Dendritic cell treated with granulocyte-macrophage colony-stimulating factor and Interleukin-4, amounts not matched to agents 40 ng/mL and 50 ng/mL, for 4 days (primary cell): Measurements from ENCODE around the gene HTR3B.
"Not testable (repeated sequence)": the region's sequence is repeated elsewhere in the genome, so short reads cannot be mapped to it uniquely, and the experiment has no call there.

ENCODE experiments used
- H3K27ac Mint-ChIP-seq: one replicate; pipeline ENCODE4 v1.8.0; 2022; ENCODE audit warnings: mild to moderate bottlenecking, mixed read lengths
- H3K27me3 Mint-ChIP-seq: one replicate; pipeline ENCODE4 v1.8.0; 2022; ENCODE audit warnings: mild to moderate bottlenecking, mixed read lengths
- H3K36me3 Mint-ChIP-seq: one replicate; pipeline ENCODE4 v1.8.0; 2022; ENCODE audit warnings: low read depth, mixed read lengths
- H3K4me1 Mint-ChIP-seq: one replicate; pipeline ENCODE4 v1.8.0; 2022; ENCODE audit warnings: low read depth, mixed read lengths
- H3K4me3 Mint-ChIP-seq: one replicate; pipeline ENCODE4 v1.8.0; 2022; ENCODE audit warnings: mild to moderate bottlenecking, moderate library complexity, mixed read lengths
- H3K9me3 Mint-ChIP-seq: one replicate; pipeline ENCODE4 v1.8.0; 2022; ENCODE audit warnings: mixed read lengths
- intact Hi-C: fragments of 100-400 bp; cut with micrococcal nuclease; formaldehyde crosslinking; loops from one replicate; pipeline ENCODE4 v1.15.0; 2022

The HTR3B gene

DNA sequence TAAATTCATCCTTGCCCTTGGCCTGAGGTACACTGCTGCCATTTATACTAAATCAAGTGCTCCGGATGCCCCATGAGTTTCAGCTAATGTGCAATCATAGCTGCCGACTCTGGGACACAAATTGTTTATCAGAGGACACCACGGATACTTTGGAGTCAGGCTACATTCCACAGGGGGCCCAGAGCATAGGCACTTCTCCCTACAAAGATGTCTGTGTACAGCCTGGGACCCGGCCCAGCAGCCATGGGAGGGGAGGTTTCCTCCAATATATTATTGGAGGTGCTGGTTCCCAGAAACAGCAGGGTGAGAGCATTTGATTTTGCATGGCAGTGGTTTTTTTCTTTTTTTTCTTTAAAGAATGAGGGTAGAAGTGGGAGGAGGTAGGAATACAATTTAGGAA is 31.3 kb downstream of the HTR3B start:
- H3K27me3 Mint-ChIP-seq = no peaks in the 10 kb centered on the region
- no peaks in the 10 kb centered on the region for H3K36me3 Mint-ChIP-seq
- intact Hi-C loops = no loop called here
- no peaks in the 10 kb centered on the region for H3K4me1 Mint-ChIP-seq
- no peak overlapping the region for H3K27ac Mint-ChIP-seq
- no peaks in the 10 kb centered on the region for H3K9me3 Mint-ChIP-seq
- H3K4me3 Mint-ChIP-seq = no peak overlapping the region

DNA sequence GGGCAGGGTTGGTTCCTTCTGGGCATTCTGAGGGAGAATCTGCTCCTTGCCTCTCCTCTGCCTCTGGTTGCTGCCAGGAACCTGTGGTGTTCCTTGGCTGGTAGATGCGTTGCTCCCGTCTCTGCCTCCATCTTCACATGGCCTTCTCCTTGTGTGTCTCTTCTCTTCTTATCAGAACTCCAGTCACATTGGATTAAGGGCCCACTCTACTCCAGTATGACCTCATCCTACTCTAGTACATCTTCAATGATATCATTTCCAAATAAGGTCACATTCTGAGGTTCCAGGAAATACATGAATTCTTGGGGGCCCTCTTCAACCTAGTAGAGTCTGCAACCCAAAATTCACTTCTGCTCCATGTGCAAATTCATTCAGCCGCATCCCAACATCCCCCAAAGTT is 33.3 kb downstream of the HTR3B start:
- intact Hi-C loops = no loop called here
- Mint-ChIP-seq H3K27me3 (peaks cover 3% of the 10 kb centered on the region), H3K4me3 (no peak overlapping the region), H3K27ac (no peak overlapping the region), H3K9me3 (no peaks in the 10 kb centered on the region), H3K36me3 (no peaks in the 10 kb centered on the region), H3K4me1 (peaks cover 13% of the 10 kb centered on the region)

DNA sequence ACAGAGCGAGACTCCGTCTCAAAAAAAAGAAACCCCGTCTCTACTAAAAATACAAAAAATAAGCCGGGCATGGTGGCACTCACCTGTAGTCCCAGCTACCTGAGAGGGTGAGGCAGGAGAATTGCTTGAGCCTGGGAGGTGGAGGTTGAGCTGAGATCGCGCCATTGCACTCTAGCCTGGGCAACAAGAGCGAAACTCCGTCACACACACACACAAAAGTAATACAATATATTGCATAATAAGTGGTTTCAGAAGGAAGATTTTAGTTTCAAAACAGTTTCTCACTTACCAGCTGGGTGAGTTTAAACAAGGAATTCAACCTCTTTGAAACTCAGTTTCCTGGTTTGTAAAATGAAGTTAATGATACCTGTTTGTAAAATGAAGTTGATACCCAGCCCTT is 37.7 kb downstream of the HTR3B start:
- Mint-ChIP-seq H3K4me3 (no peak overlapping the region), H3K27me3 (peaks cover 3% of the 10 kb centered on the region)
- intact Hi-C loops = no loop called here

DNA sequence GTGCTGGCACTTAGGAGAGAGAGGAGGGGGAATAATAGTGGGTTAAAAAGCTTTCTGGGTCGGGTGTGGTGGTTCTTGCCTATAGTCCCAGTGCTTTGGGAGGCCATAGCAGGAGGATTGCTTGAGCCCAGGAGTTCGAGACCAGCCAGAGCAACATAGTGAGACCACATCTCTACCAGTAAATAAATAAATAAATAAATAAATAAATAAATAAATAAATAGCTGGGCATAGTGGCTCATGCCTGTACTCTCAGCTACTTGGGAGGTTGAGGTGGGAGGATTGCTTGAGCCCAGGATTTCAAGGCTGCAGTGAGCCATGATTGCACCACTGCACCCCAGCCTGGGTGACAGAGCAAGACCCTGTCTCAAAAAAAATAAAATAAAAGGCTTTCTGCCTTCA is 41.6 kb downstream of the HTR3B start:
- H3K27me3 Mint-ChIP-seq, H3K4me3 Mint-ChIP-seq, intact Hi-C loops, H3K9me3 Mint-ChIP-seq, H3K27ac Mint-ChIP-seq, H3K36me3 Mint-ChIP-seq: not testable (repeated sequence)
- peaks cover 24% of the 10 kb centered on the region for H3K4me1 Mint-ChIP-seq

More for the DNA sequence above, 37.7 kb downstream of the HTR3B start:
- peaks cover 13% of the 10 kb centered on the region for H3K4me1 Mint-ChIP-seq
- H3K27ac Mint-ChIP-seq = no peak overlapping the region
- no peaks in the 10 kb centered on the region for H3K36me3 Mint-ChIP-seq
- H3K9me3 Mint-ChIP-seq = no peaks in the 10 kb centered on the region

DNA sequence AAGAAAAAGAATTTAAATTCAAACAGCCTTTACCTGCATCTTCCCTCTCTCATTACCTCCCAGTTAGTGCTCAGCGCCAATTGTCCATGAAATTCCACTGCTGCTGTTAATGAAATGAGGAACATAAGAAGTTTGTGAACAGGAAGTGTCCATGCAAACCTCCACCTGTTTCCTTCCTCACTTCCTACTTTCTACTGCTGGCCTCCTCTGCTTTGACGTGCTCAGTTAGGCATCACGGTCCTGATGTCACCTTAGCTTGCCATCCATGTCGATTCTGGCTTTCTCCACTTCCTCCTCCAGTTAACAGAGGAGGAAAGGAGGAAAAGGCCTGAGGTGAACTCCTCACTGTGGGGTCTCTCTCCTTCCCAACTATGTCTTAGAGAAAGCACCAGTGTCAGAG is 43.4 kb downstream of the HTR3B start:
- intact Hi-C loops = no loop called here
- Mint-ChIP-seq H3K36me3 (no peaks in the 10 kb centered on the region), H3K27me3 (peaks cover 2% of the 10 kb centered on the region), H3K4me1 (peaks cover 29% of the 10 kb centered on the region), H3K9me3 (no peaks in the 10 kb centered on the region), H3K4me3 (no peak overlapping the region), H3K27ac (no peak overlapping the region)

DNA sequence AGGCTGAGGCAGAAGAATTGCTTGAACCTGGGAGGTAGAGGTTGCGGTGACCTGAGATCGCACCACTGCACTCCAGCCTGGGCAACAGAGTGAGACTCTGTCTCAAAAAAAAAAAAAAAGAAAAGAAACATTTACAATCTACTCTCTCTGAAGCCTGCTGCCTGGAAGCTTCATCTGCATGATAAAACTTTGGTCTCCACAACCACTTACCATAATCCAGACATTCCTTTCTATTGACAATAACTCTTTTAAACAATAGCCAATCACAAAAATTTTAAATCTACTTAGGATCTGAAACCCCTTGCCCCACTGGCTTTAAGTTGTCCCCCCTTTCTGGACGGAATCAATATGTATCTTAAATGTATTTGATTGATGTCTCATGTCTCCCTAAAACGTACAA is 45.3 kb downstream of the HTR3B start:
- Mint-ChIP-seq H3K27ac (no peak overlapping the region), H3K4me3 (no peak overlapping the region), H3K9me3 (no peaks in the 10 kb centered on the region), H3K4me1 (peaks cover 29% of the 10 kb centered on the region), H3K36me3 (no peaks in the 10 kb centered on the region), H3K27me3 (peaks cover 2% of the 10 kb centered on the region)
- intact Hi-C loops = no loop called here

DNA sequence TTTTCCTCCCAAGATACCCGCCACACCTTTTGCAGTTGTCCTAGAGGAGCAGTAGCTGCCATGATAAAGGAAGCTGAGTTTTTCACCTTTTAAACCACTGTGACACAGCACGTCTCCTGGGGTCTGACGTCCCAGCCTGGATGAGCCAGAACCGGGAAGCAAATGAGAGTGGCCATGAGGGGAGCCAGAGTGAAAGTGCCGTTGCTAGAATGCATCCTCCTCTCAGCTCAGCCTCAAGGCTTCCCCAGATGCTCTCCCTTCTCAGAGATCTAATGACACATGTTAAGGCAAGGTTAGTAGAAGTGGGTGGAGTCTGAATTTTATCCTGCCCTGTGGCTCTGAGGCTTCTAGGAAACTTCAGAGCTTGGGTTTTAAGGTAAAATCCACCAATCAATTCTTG is 46.9 kb downstream of the HTR3B start:
- intact Hi-C loops = no loop called here

DNA sequence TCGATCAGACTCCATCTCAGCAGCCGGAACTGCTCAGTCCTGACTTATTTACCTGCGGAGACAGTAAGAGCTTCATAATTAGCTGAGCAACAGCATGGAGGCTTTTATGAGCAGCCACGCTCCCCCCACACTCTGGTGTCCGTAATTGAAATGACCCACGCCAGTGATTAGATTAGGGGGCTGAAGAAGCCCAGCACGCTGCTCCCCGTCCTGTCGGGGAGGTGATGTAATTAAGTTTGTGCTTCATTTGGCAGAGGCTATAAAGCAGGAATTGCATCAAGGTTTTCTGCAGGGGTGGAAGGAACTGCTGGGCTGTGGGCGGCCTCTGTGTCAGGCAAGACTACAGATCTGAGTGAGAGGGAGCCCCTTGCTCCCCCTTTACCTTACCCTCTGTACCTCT is 47.5 kb downstream of the HTR3B start:
- Mint-ChIP-seq H3K4me1 (peaks cover 29% of the 10 kb centered on the region), H3K9me3 (no peaks in the 10 kb centered on the region), H3K27ac (no peak overlapping the region), H3K36me3 (no peaks in the 10 kb centered on the region), H3K4me3 (no peak overlapping the region), H3K27me3 (peaks cover 2% of the 10 kb centered on the region)
- intact Hi-C loops = no loop called here

More for the DNA sequence above, 46.9 kb downstream of the HTR3B start:
- no peak overlapping the region for H3K27ac Mint-ChIP-seq
- peaks cover 29% of the 10 kb centered on the region for H3K4me1 Mint-ChIP-seq
- no peaks in the 10 kb centered on the region for H3K9me3 Mint-ChIP-seq
- H3K4me3 Mint-ChIP-seq = no peak overlapping the region
- H3K36me3 Mint-ChIP-seq = no peaks in the 10 kb centered on the region
- H3K27me3 Mint-ChIP-seq = peaks cover 2% of the 10 kb centered on the region

DNA sequence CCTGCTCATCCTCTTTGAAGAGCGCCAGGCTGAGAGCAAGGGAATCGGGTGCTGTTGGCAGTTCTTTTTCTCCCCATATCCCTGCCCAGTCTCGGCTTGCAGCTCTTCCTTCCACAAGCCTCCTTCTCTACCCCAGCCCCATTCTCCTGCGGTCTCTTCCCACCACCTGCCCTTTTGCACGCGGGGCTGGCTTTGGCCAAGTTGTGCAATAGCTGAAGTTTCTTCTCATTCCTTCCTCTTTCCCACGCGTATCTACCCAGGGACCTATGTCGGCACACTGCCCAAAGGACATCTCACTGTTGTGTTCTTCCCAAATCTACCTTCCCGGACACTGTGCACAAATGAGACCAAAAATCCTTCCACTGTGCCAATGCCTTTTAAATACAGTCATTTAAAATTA is 48.0 kb downstream of the HTR3B start:
- intact Hi-C loops = no loop called here
- H3K27ac Mint-ChIP-seq = no peak overlapping the region
- no peaks in the 10 kb centered on the region for H3K9me3 Mint-ChIP-seq
- H3K36me3 Mint-ChIP-seq = no peaks in the 10 kb centered on the region
- peaks cover 2% of the 10 kb centered on the region for H3K27me3 Mint-ChIP-seq
- H3K4me1 Mint-ChIP-seq = peaks cover 26% of the 10 kb centered on the region
- H3K4me3 Mint-ChIP-seq = no peak overlapping the region

DNA sequence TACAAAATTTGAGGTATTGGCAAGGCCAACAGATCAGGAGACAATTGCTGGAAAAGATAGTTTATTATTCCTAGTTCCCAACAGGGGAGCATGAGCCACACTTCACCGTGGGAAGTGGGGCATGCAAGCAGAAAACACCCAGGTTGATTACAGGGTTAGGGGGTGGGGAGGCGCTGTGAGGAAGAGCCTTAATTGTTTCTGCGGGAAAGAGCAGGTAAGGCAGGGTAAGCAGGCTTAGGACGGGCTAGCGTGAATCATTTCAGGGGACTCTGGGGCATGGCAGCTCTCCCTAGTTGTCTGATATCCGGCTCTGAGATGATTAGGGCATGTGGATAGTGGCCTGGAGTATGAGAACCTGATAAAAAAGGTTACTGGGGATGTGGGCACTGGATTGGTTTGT is 49.6 kb downstream of the HTR3B start:
- no peaks in the 10 kb centered on the region for H3K36me3 Mint-ChIP-seq
- H3K4me3 Mint-ChIP-seq = no peak overlapping the region
- H3K4me1 Mint-ChIP-seq = peaks cover 24% of the 10 kb centered on the region
- H3K9me3 Mint-ChIP-seq = no peaks in the 10 kb centered on the region
- intact Hi-C loops = no loop called here
- no peak overlapping the region for H3K27ac Mint-ChIP-seq
- peaks cover 2% of the 10 kb centered on the region for H3K27me3 Mint-ChIP-seq

DNA sequence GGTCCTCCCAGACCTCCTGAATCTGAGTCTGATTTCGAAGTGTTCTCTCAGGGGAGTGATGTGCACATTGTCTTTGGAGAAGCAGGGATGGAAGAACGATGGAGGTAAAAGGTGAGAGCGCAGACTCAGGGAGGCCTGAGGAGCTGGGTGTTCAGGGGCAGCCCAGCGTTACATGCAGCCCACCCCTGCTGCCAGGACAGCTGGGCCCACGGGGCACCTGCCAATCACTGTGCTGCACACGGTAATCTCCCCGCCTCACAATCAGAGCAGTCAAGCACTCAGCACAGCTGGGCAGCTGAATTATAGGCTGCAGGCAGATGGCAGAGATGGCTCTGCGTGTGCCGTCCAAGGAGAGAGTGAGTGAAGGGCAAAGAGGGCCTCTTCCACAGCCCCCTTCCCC is 52.4 kb downstream of the HTR3B start:
- H3K4me3 Mint-ChIP-seq = no peak overlapping the region
- H3K4me1 Mint-ChIP-seq = peaks cover 30% of the 10 kb centered on the region
- intact Hi-C loops = no loop called here

DNA sequence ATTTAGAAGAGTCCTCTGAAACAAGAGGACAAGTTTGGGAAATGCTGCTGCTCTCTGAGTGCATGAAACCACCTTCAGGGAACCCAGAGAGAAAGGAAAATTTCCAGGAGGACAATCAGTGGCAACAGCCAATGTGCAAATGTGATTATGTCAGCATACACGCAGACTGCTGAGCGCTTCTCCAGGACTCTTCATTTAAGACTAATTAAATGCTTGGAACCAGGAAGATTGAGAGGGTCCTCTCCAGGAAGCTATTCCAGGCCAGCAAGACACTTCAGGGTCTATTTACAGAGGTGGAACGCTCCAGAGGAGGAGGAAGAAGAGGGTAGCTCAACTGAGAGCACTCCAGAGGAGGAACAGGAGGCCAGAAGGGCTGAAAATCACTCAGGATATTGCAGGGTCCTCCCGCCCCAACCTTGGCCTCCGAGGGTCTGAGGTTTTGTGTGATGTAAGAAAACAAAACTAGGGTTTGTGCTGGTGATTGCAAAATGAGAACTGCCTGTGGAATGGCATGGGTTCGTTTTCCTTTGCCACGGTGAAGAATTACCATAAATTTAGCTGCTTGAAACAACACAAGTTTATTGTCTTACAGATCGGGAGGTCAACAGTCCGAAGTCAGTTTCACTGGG is 56.2 kb downstream of the HTR3B start:
- no peaks in the 10 kb centered on the region for H3K27me3 Mint-ChIP-seq
- H3K27ac Mint-ChIP-seq = no peak overlapping the region
- no peaks in the 10 kb centered on the region for H3K36me3 Mint-ChIP-seq
- H3K4me1 Mint-ChIP-seq = peaks cover 22% of the 10 kb centered on the region
- intact Hi-C loops = no loop called here
- no peak overlapping the region for H3K4me3 Mint-ChIP-seq
- no peaks in the 10 kb centered on the region for H3K9me3 Mint-ChIP-seq

More for the DNA sequence above, 52.4 kb downstream of the HTR3B start:
- Mint-ChIP-seq H3K9me3 (no peaks in the 10 kb centered on the region), H3K27me3 (no peaks in the 10 kb centered on the region), H3K27ac (no peak overlapping the region), H3K36me3 (no peaks in the 10 kb centered on the region)

DNA sequence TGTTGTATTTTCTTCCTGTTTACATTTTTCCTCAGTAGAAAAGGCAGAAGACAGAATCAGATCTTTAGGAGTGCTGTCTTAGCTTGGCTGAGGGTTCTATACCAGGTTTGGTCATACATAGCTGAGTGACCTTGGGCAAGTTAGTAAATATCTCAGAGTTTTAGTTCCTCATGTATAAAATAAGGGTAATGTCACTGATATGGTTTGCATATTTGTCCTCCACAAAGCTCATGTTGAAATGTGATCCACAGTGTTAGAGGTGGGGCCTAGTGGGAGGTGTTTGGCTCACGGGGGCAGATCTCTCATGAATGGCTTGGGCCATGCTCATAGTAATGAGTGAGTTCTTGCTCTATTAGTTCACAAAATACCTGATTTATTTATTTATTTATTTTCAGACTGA is 62.8 kb downstream of the HTR3B start:
- Mint-ChIP-seq H3K27me3 (no peaks in the 10 kb centered on the region), H3K27ac (no peak overlapping the region), H3K4me3 (no peak overlapping the region), H3K4me1 (no peaks in the 10 kb centered on the region), H3K36me3 (no peaks in the 10 kb centered on the region), H3K9me3 (no peaks in the 10 kb centered on the region)
- intact Hi-C loops = no loop called here

DNA sequence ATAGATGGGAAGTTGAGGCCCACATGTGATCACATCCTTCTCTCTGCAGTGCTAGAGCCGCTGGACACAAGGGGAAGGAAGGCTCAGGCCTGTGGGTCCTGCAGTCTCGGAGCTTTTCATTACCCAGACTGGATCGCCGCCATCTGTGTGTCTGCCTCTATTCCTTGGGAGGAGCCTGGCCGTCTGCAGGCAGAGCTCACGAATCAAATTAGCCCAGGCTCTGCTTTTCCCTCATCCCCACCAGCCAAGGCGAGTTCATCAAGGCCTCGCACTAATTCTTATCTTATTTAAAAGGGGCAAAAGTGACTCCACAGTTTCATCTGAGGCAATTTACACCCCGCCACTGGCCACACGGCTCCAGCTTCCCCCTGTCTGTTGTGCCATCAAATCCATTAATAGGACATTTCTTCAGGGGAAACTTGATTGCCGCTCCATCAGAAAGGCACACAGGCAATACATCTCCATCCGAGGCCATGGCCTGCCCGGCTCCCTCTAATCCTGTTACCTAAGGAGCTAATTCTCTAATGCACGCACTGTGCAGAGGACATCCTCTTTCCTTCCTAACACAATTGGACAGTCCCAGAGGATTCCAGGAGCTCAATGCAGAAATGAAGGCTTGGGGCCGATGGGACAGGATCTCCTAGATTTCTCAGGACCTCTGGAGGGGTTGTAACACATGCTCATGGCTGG is 67.1 kb downstream of the HTR3B start:
- Mint-ChIP-seq H3K4me3 (no peak overlapping the region), H3K9me3 (no peaks in the 10 kb centered on the region), H3K27me3 (peaks cover 2% of the 10 kb centered on the region), H3K27ac (no peak overlapping the region), H3K4me1 (peaks cover 2% of the 10 kb centered on the region), H3K36me3 (no peaks in the 10 kb centered on the region)
- intact Hi-C loops = no loop called here
